CD4-positive, alpha-beta T cell (primary cell): ENCODE measurements around the gene PPP6R3. TPM values are rescaled to one million over a fixed set of nuclear protein-coding genes. Genes with fewer than 3 reads are reported as not detected.

Experiments
- ATAC-seq: fragments of 200-7000 bp; cut with Tn5 transposase; one replicate; pipeline ENCODE4 v1.10.0; 2022; ENCODE audit warnings: mild to moderate bottlenecking; ENCODE audit not compliant: poor library complexity
- CTCF ChIA-PET: fragments of 350-600 bp; sonication (Branson Sonifier 250); formaldehyde crosslinking; loops from one replicate; lab custom pipeline; 2021; ENCODE audit warnings: antibody characterized with exemption, inconsistent platforms; lab: Charles Lee
- POLR2A ChIA-PET: fragments of 350-600 bp; sonication (Branson Sonifier 250); formaldehyde crosslinking; loops from one replicate; lab custom pipeline; 2021; ENCODE audit warnings: antibody characterized with exemption, inconsistent platforms; lab: Charles Lee
- DNase-seq, 14 experiments: peaks; one replicate each; pipeline ENCODE4 v3.0.0-alpha.2; 2013 to 2020; ENCODE audit warnings: mixed read lengths in 2 of 14
- H3K27ac ChIP-seq, 2 donors: one replicate each; pipeline versions ENCODE4 v1.5.1 to v1.7.0; 2013; ENCODE audit warnings: low read length in 2 of 2, low read depth in 1 of 2, mild to moderate bottlenecking in 1 of 2
- H3K27me3 ChIP-seq, 2 experiments: 1 replicate in 1 of 2; 2 replicates in 1 of 2; pipeline versions ENCODE4 v1.6.1 to v1.7.0; 2013; ENCODE audit warnings: low read length in 2 of 2, control low read depth in 1 of 2, mild to moderate bottlenecking in 1 of 2, moderate library complexity in 1 of 2; ENCODE audit not compliant: insufficient read depth in 2 of 2, control insufficient read depth in 1 of 2
- H3K36me3 ChIP-seq: one replicate; pipeline ENCODE4 v1.6.1; 2013; ENCODE audit warnings: low read length, control low read depth; ENCODE audit not compliant: insufficient read depth
- H3K4me1 ChIP-seq: one replicate; pipeline ENCODE4 v1.6.1; 2013; ENCODE audit warnings: low read length, control low read depth; ENCODE audit not compliant: insufficient read depth
- H3K4me3 ChIP-seq: one replicate; pipeline ENCODE4 v1.5.1; 2013; ENCODE audit warnings: mild to moderate bottlenecking, low read length, moderate library complexity
- H3K9me3 ChIP-seq, 2 experiments: 1 replicate in 1 of 2; 2 replicates in 1 of 2; pipeline versions ENCODE4 v1.6.1 to v1.7.0; 2013; ENCODE audit warnings: low read length in 2 of 2, mild to moderate bottlenecking in 2 of 2, control low read depth in 1 of 2, moderate library complexity in 1 of 2; ENCODE audit not compliant: control insufficient read depth in 1 of 2, insufficient read depth in 1 of 2
- H3K27ac Mint-ChIP-seq: one replicate; pipeline ENCODE4 v1.8.0; 2020; ENCODE audit warnings: mixed read lengths
- H3K27me3 Mint-ChIP-seq: one replicate; pipeline ENCODE4 v1.8.0; 2021; ENCODE audit warnings: mixed read lengths
- H3K36me3 Mint-ChIP-seq: one replicate; pipeline ENCODE4 v1.8.0; 2021; ENCODE audit warnings: low read depth, mixed read lengths
- H3K4me1 Mint-ChIP-seq: one replicate; pipeline ENCODE4 v1.8.0; 2021; ENCODE audit warnings: low read depth, mixed read lengths
- H3K4me3 Mint-ChIP-seq: one replicate; pipeline ENCODE4 v1.8.0; 2020; ENCODE audit warnings: mild to moderate bottlenecking, mixed read lengths
- H3K9me3 Mint-ChIP-seq: one replicate; pipeline ENCODE4 v1.8.0; 2020; ENCODE audit warnings: mixed read lengths
- CTCF ChIP-seq: fragments of 200-600 bp; IDR thresholded peaks from one replicate; pipeline ENCODE4 v1.8.0; 2022; ENCODE audit warnings: antibody characterized with exemption, mild to moderate bottlenecking
- intact Hi-C, 2 experiments: fragments of 100-400 bp; cut with DNase I in 1 of 2; cut with micrococcal nuclease in 1 of 2; formaldehyde crosslinking; loops; one replicate each; pipeline versions ENCODE4 v1.15.1 to v1.9.0; 2023 to 2025; cut with DNase I, micrococcal nuclease
- total RNA-seq, 174 experiments: library from RNA in 2 of 174; stranded (reverse) in 2 of 174; gene quantifications; one replicate each; pipeline ENCODE4 v1.2.3 and lab custom pipeline; 2021 to 2026

PPP6R3 gene
- total RNA-seq, 2 experiments from 2014 or later = 108 to 109 TPM

- H3K27me3 Mint-ChIP-seq = no peaks in the 10 kb centered on the region
- POLR2A ChIA-PET = no interaction called here
These were observed 110.1 kb downstream of the PPP6R3 start for GRCh38 chr11:68570691-68571090.

GRCh38 chr11:68574308-68574707, 113.8 kb downstream of the PPP6R3 start:
- H3K27ac Mint-ChIP-seq = no peak overlapping the region
- H3K4me3 ChIP-seq = no peak overlapping the region
- DNase-seq (no peak), ATAC-seq (no peak)
- intact Hi-C loops = no loop called here
- no peak overlapping the region for H3K4me3 Mint-ChIP-seq
- no peak overlapping the region for H3K27ac ChIP-seq
- ChIA-PET CTCF (no interaction called here), POLR2A (no interaction called here)
- no peaks in the 10 kb centered on the region for H3K4me1 ChIP-seq
- no peaks in the 10 kb centered on the region for H3K9me3 ChIP-seq
- no peaks in the 10 kb centered on the region for H3K27me3 ChIP-seq
- peaks cover 98% of the 10 kb centered on the region for H3K36me3 Mint-ChIP-seq
- peaks cover 96% of the 10 kb centered on the region for H3K36me3 ChIP-seq
- peaks cover 28% of the 10 kb centered on the region for H3K4me1 Mint-ChIP-seq
- TF ChIP-seq CTCF = no peak
- no peaks in the 10 kb centered on the region for H3K9me3 Mint-ChIP-seq
- H3K27me3 Mint-ChIP-seq = no peaks in the 10 kb centered on the region

More at GRCh38 chr11:68570691-68571090, 110.1 kb downstream of the PPP6R3 start:
- CTCF ChIA-PET = interaction anchor here (0.7 to 1.5 kb wide), 2 partner anchors 14 to 76 kb away, joined by 3 to 6 read pairs; no protein-coding TSS in a partner anchor
- Histone ChIP-seq H3K9me3 (no peaks in the 10 kb centered on the region), H3K27ac (no peak overlapping the region), H3K4me3 (no peak overlapping the region), H3K27me3 (no peaks in the 10 kb centered on the region), H3K36me3 (peaks cover 91% of the 10 kb centered on the region), H3K4me1 (no peaks in the 10 kb centered on the region)
- Mint-ChIP-seq H3K4me3 (no peak overlapping the region), H3K9me3 (no peaks in the 10 kb centered on the region), H3K27ac (no peak overlapping the region), H3K4me1 (peaks cover 60% of the 10 kb centered on the region), H3K36me3 (peaks cover 99% of the 10 kb centered on the region)
- ATAC-seq (no peak), DNase-seq (no peak)
- intact Hi-C loops = no loop called here
- no peak for TF ChIP-seq CTCF

- no peak for TF ChIP-seq CTCF
- no peaks in the 10 kb centered on the region for H3K4me1 ChIP-seq
- ChIA-PET CTCF (no interaction called here), POLR2A (no interaction called here)
- Mint-ChIP-seq H3K27me3 (no peaks in the 10 kb centered on the region), H3K27ac (no peak overlapping the region), H3K36me3 (peaks cover 98% of the 10 kb centered on the region), H3K4me1 (peaks cover 24% of the 10 kb centered on the region), H3K4me3 (no peak overlapping the region), H3K9me3 (no peaks in the 10 kb centered on the region)
- DNase-seq = no peak
- no peak for ATAC-seq
- no peaks in the 10 kb centered on the region for H3K9me3 ChIP-seq
- no peaks in the 10 kb centered on the region for H3K27me3 ChIP-seq
- H3K4me3 ChIP-seq = no peak overlapping the region
- peaks cover 96% of the 10 kb centered on the region for H3K36me3 ChIP-seq
- intact Hi-C loops = no loop called here
- H3K27ac ChIP-seq = no peak overlapping the region
These were observed 114.6 kb downstream of the PPP6R3 start for GRCh38 chr11:68575025-68575665.
